Mesodermal cell (in vitro differentiated cells): ENCODE data around the gene ALDOC.

Experiments
- H3K27ac ChIP-seq: 2 replicates; pipeline ENCODE4 v1.7.0; 2013; ENCODE audit warnings: mild to moderate bottlenecking, low read depth, low read length, moderate library complexity; ENCODE audit not compliant: severe bottlenecking
- H3K36me3 ChIP-seq: 2 replicates; pipeline ENCODE4 v1.7.1; 2013; ENCODE audit warnings: mild to moderate bottlenecking, low read length, moderate library complexity; ENCODE audit not compliant: control insufficient read depth, insufficient read depth
- H3K4me1 ChIP-seq: one replicate; pipeline ENCODE4 v1.7.1; 2013; ENCODE audit warnings: mild to moderate bottlenecking, low read length; ENCODE audit not compliant: insufficient read depth, control insufficient read depth, poor library complexity, severe bottlenecking
- H3K4me3 ChIP-seq: 2 replicates; pipeline ENCODE4 v1.7.0; 2013; ENCODE audit warnings: low read length, control low read depth, mild to moderate bottlenecking; ENCODE audit not compliant: insufficient read depth, poor library complexity, severe bottlenecking; ENCODE audit errors: extremely low read depth
- H3K9me3 ChIP-seq: 2 replicates; pipeline ENCODE4 v1.7.1; 2013; ENCODE audit warnings: mild to moderate bottlenecking, low read length, moderate library complexity; ENCODE audit not compliant: control insufficient read depth
- WGBS, 2 experiments: methylation state at CpG; one replicate each; pipeline ENCODE4 v1.1.5; 2013; ENCODE audit warnings: missing lambda C conversion rate in 2 of 2; ENCODE audit not compliant: insufficient coverage in 2 of 2; 5-methylcytosine and 5-hydroxymethylcytosine counted together

The ALDOC gene

GRCh38 chr17:28541439-28541838 is 35.3 kb downstream of the ALDOC start:
- Histone ChIP-seq H3K27ac (no peak overlapping the region), H3K9me3 (no peaks in the 10 kb centered on the region), H3K4me1 (no peaks in the 10 kb centered on the region), H3K36me3 (peaks cover 7% of the 10 kb centered on the region), H3K4me3 (no peak overlapping the region)
- WGBS, 2 experiments = 87% methylated on average over 3 of the region's 4 CpGs

- no peak overlapping the region for H3K27ac ChIP-seq
- H3K4me3 ChIP-seq = no peak overlapping the region
- no peaks in the 10 kb centered on the region for H3K4me1 ChIP-seq
- WGBS, 2 experiments = 79 to 89% methylated on average over 3 to 4 of the region's 4 CpGs
- no peaks in the 10 kb centered on the region for H3K36me3 ChIP-seq
- H3K9me3 ChIP-seq = no peaks in the 10 kb centered on the region
Observed at GRCh38 chr17:28540231-28540630, 36.5 kb downstream of the ALDOC start.

GRCh38 chr17:28538296-28538895 is 38.3 kb downstream of the ALDOC start:
- no peak overlapping the region for H3K4me3 ChIP-seq
- H3K9me3 ChIP-seq = no peaks in the 10 kb centered on the region
- no peaks in the 10 kb centered on the region for H3K36me3 ChIP-seq
- H3K27ac ChIP-seq = no peak overlapping the region
- 92 to 93% methylated on average over 14 of the region's 14 CpGs for WGBS, 2 experiments
- no peaks in the 10 kb centered on the region for H3K4me1 ChIP-seq

- H3K4me3 ChIP-seq = no peak overlapping the region
- 82 to 94% methylated on average over 10 to 11 of the region's 12 CpGs for WGBS, 2 experiments
Observed at GRCh38 chr17:28537219-28537610, 39.5 kb downstream of the ALDOC start.

GRCh38 chr17:28536532-28537218 is 40.0 kb downstream of the ALDOC start:
- Histone ChIP-seq H3K27ac (no peak overlapping the region), H3K4me1 (no peaks in the 10 kb centered on the region), H3K36me3 (no peaks in the 10 kb centered on the region), H3K9me3 (no peaks in the 10 kb centered on the region), H3K4me3 (no peak overlapping the region)
- 56 to 76% methylated on average over 5 to 6 of the region's 9 CpGs for WGBS, 2 experiments

More at GRCh38 chr17:28537219-28537610, 39.5 kb downstream of the ALDOC start:
- no peaks in the 10 kb centered on the region for H3K36me3 ChIP-seq
- no peaks in the 10 kb centered on the region for H3K9me3 ChIP-seq
- no peak overlapping the region for H3K27ac ChIP-seq
- no peaks in the 10 kb centered on the region for H3K4me1 ChIP-seq

GRCh38 chr17:28534740-28535375 is 41.8 kb downstream of the ALDOC start:
- Histone ChIP-seq H3K27ac (no peak overlapping the region), H3K4me3 (no peak overlapping the region), H3K36me3 (no peaks in the 10 kb centered on the region), H3K9me3 (no peaks in the 10 kb centered on the region), H3K4me1 (no peaks in the 10 kb centered on the region)
- 92 to 93% methylated on average over 6 to 8 of the region's 11 CpGs for WGBS, 2 experiments

- H3K4me1 ChIP-seq = peaks cover 3% of the 10 kb centered on the region
- WGBS, 2 experiments = 74 to 80% methylated on average over 11 to 14 of the region's 16 CpGs
- H3K9me3 ChIP-seq = no peaks in the 10 kb centered on the region
- H3K36me3 ChIP-seq = no peaks in the 10 kb centered on the region
- no peak overlapping the region for H3K4me3 ChIP-seq
- H3K27ac ChIP-seq = no peak overlapping the region
Observed at GRCh38 chr17:28533091-28533807, 43.4 kb downstream of the ALDOC start.

- Histone ChIP-seq H3K36me3 (no peaks in the 10 kb centered on the region), H3K27ac (no peak overlapping the region), H3K4me3 (no peak overlapping the region), H3K4me1 (peaks cover 4% of the 10 kb centered on the region), H3K9me3 (no peaks in the 10 kb centered on the region)
- 87 to 91% methylated on average over 5 of the region's 7 CpGs for WGBS, 2 experiments
Observed at GRCh38 chr17:28532050-28532960, 44.4 kb downstream of the ALDOC start.

- Histone ChIP-seq H3K36me3 (no peaks in the 10 kb centered on the region), H3K4me3 (no peak overlapping the region), H3K27ac (no peak overlapping the region), H3K9me3 (no peaks in the 10 kb centered on the region), H3K4me1 (peaks cover 7% of the 10 kb centered on the region)
- WGBS, 2 experiments = 82 to 87% methylated on average over 5 to 6 of the region's 7 CpGs
Observed at GRCh38 chr17:28530926-28531325, 45.8 kb downstream of the ALDOC start.

GRCh38 chr17:28530250-28530649 is 46.4 kb downstream of the ALDOC start:
- Histone ChIP-seq H3K9me3 (no peaks in the 10 kb centered on the region), H3K36me3 (no peaks in the 10 kb centered on the region), H3K4me3 (no peak overlapping the region), H3K27ac (no peak overlapping the region), H3K4me1 (peaks cover 12% of the 10 kb centered on the region)
- 100% methylated on average over 2 of the region's 4 CpGs; no CpG with 5 or more reads in 1 of the 2 experiments for WGBS, 2 experiments
